Activated CD4-positive, alpha-beta T cell treated with anti-CD3 and anti-CD28 coated beads, Interleukin-2, Interleukin-6, amounts not matched to agents 100 ng/mL and 50 ng/mL, durations not matched to agents 16 hours and 8 hours (primary cell): ENCODE measurements around the gene CD160.
"Not testable (repeated sequence)": the region's sequence is repeated elsewhere in the genome, so short reads cannot be mapped to it uniquely, and the experiment has no call there.

Experiments used
- DNase-seq: peaks from one replicate; pipeline ENCODE4 v3.0.0-alpha.2; 2020

CD160 gene

GRCh38 chr1:145759721-145760120 is 40.4 kb downstream of the CD160 start:
- DNase-seq = no peak

- not testable (repeated sequence) for DNase-seq
These were observed 41.2 kb downstream of the CD160 start for GRCh38 chr1:145760395-145760949.

- DNase-seq = not testable (repeated sequence)
These were observed 42.2 kb downstream of the CD160 start for GRCh38 chr1:145761498-145761897.

GRCh38 chr1:145762001-145762400 is 42.7 kb downstream of the CD160 start:
- DNase-seq = not testable (repeated sequence)

- DNase-seq = not testable (repeated sequence)
These were observed 45.1 kb downstream of the CD160 start for GRCh38 chr1:145764231-145764940.

- not testable (repeated sequence) for DNase-seq
These were observed 45.8 kb downstream of the CD160 start for GRCh38 chr1:145765127-145765526.

GRCh38 chr1:145765585-145766360 is 46.5 kb downstream of the CD160 start:
- DNase-seq = not testable (repeated sequence)

- not testable (repeated sequence) for DNase-seq
These were observed 47.6 kb downstream of the CD160 start for GRCh38 chr1:145766926-145767325.

- DNase-seq = not testable (repeated sequence)
These were observed 48.7 kb downstream of the CD160 start for GRCh38 chr1:145768004-145768403.

- DNase-seq = no peak
These were observed 51.8 kb downstream of the CD160 start for GRCh38 chr1:145771056-145771455.

GRCh38 chr1:145773423-145773822 is 54.1 kb downstream of the CD160 start:
- no peak for DNase-seq

- no peak for DNase-seq
These were observed 58.3 kb downstream of the CD160 start for GRCh38 chr1:145777357-145778145.

- DNase-seq = no peak
These were observed 58.8 kb downstream of the CD160 start for GRCh38 chr1:145778146-145778540.

- DNase-seq = peak; percentile 19
These were observed 63.2 kb downstream of the CD160 start for GRCh38 chr1:145782272-145783099.

- no peak for DNase-seq
These were observed 65.1 kb downstream of the CD160 start for GRCh38 chr1:145784409-145784808.

- DNase-seq = peak; percentile 14
These were observed 66.2 kb downstream of the CD160 start for GRCh38 chr1:145785547-145785946.

- DNase-seq = peak; percentile 8
These were observed 67.0 kb downstream of the CD160 start for GRCh38 chr1:145786271-145786670.

GRCh38 chr1:145788580-145788979 is 69.3 kb downstream of the CD160 start:
- DNase-seq = no peak
